K562 (cell line): ENCODE measurements around the gene XIRP2. TPM values are rescaled to one million over a fixed set of nuclear protein-coding genes. Genes with fewer than 3 reads are reported as not detected.

ENCODE experiments used
- FOXA1 ChIP-seq: fragments of 450-650 bp; IDR thresholded peaks from 2 replicates; pipeline ENCODE4 v1.6.1; 2016; ENCODE audit warnings: mild to moderate bottlenecking, borderline replicate concordance
- HCFC1 ChIP-seq: IDR thresholded peaks from 2 replicates; pipeline ENCODE4 v1.6.1; 2012; ENCODE audit warnings: low read depth, low read length, improper control_type of control experiment
- HMG20A ChIP-seq: fragments of 450-650 bp; formaldehyde crosslinking; conservative IDR thresholded peaks from 2 replicates; pipeline ENCODE4 v1.4.0; 2020; ENCODE audit warnings: mild to moderate bottlenecking, mixed read lengths
- IFI16 ChIP-seq: fragments of 250-450 bp; sonication (Bioruptor Pico); IDR thresholded peaks from 2 replicates; pipeline ENCODE4 v2.1.2; 2022; ENCODE audit warnings: mild to moderate bottlenecking, inconsistent platforms
- TAF1 ChIP-seq: IDR thresholded peaks from 2 replicates; pipeline ENCODE4 v1.6.1; 2011; ENCODE audit warnings: mild to moderate bottlenecking, low read length, moderate library complexity; ENCODE audit not compliant: insufficient read depth, control insufficient read depth, severe bottlenecking; ENCODE audit errors: extremely low read depth
- ZNF41 ChIP-seq: fragments of 250-450 bp; sonication (Bioruptor Pico); conservative IDR thresholded peaks from 2 replicates; pipeline ENCODE4 v1.4.0; 2020; ENCODE audit warnings: mild to moderate bottlenecking
- ZZZ3 ChIP-seq: fragments of 450-650 bp; IDR thresholded peaks from 2 replicates; pipeline ENCODE4 v1.6.1; 2016; ENCODE audit warnings: antibody characterized with exemption, mild to moderate bottlenecking, moderate library complexity
- polyA plus RNA-seq, 8 experiments: library from polyadenylated mRNA; depleted of rRNA in 4 of 8; stranded (reverse) in 5 of 8; unstranded in 3 of 8; fragments of >200 nt; fragmentation: Nextera tagmentation in 2 of 8; fragmentation: Illumina TruSeq in 1 of 8; extraction: Ambion mirVana in 2 of 8; extraction: Trizol in 1 of 8; gene quantifications; 2 replicates each; pipeline versions ENCODE4 v1.2.1 to v1.2.3, GENCODE V29; 2011 to 2014; ENCODE audit warnings: inconsistent platforms in 1 of 8, missing spikeins in 1 of 8
- total RNA-seq, 7 experiments: library from RNA; depleted of rRNA in 6 of 7; stranded (reverse); fragments of >200 nt in 6 of 7; fragmentation: Illumina TruSeq in 2 of 7; extraction: Trizol in 2 of 7; gene quantifications; 2 replicates each; pipeline versions ENCODE4 v1.2.1 to v1.2.3, GENCODE V29; 2011 to 2021; ENCODE audit warnings: low replicate concordance in 1 of 7
- TF ChIP-seq, protein P1 (sequence below): fragments of 450-650 bp; IDR thresholded peaks from 2 replicates; pipeline ENCODE4 v1.6.1; 2016; ENCODE audit warnings: missing biosample characterization, missing genetic modification characterization
- TF ChIP-seq, protein P2 (sequence below): IDR thresholded peaks from 2 replicates; pipeline ENCODE4 v1.6.1; 2011; ENCODE audit warnings: borderline replicate concordance, low read depth, mild to moderate bottlenecking, moderate library complexity, low read length; ENCODE audit not compliant: insufficient read depth, poor library complexity, severe bottlenecking
- TF ChIP-seq, protein P3 (sequence below): fragments of 250-450 bp; sonication (Bioruptor Pico); IDR thresholded peaks from 2 replicates; pipeline ENCODE4 v1.4.0; 2020; ENCODE audit warnings: mild to moderate bottlenecking

The XIRP2 gene
- total and polyA plus RNA-seq, 9 of the 15 experiments (the other 6 are each of a cell fraction or from before 2014, with no cell fraction given): 0.04 to 0.10 (median 0.04) TPM; not detected in 2

DNA sequence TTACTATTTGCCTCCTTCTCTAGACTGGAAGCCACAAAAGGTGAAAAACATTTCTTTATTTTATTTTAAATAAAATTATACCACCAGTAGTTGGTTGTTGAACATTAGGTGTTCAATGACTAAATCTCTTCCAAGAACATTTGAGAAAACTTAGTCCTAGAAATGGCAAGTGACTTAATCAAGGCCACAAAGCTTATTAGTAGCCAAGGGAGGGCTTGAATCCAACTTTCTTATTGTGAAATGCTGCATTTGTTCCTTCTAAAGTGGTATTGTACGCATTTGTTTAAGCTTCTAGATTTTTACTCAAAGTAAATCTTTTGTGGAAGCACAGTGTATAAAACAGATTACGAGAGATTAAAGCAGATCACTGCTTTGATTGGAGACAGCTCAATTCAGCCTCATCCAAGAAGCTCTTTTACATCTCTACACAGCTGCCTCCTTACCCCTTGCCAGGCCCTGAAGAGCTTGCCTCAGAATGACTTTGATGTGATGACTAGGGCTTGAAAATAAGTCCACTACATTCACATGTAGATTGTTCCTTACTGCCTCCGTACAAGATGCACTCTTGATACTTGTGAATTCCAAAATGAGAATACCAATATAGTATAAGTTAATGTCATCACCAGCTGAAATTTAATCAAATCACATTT is 244.8 kb downstream of the XIRP2 start (continued):
- TF ChIP-seq, protein P1, sequence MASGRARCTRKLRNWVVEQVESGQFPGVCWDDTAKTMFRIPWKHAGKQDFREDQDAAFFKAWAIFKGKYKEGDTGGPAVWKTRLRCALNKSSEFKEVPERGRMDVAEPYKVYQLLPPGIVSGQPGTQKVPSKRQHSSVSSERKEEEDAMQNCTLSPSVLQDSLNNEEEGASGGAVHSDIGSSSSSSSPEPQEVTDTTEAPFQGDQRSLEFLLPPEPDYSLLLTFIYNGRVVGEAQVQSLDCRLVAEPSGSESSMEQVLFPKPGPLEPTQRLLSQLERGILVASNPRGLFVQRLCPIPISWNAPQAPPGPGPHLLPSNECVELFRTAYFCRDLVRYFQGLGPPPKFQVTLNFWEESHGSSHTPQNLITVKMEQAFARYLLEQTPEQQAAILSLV: no peak
- no peak for TF ChIP-seq FOXA1
- no peak for TF ChIP-seq IFI16
- TF ChIP-seq TAF1: no peak
- TF ChIP-seq ZNF41 (CRISPR knock-in tag): no peak
- TF ChIP-seq ZZZ3: no peak
- TF ChIP-seq HMG20A (CRISPR knock-in tag): no peak
- TF ChIP-seq, protein P2, sequence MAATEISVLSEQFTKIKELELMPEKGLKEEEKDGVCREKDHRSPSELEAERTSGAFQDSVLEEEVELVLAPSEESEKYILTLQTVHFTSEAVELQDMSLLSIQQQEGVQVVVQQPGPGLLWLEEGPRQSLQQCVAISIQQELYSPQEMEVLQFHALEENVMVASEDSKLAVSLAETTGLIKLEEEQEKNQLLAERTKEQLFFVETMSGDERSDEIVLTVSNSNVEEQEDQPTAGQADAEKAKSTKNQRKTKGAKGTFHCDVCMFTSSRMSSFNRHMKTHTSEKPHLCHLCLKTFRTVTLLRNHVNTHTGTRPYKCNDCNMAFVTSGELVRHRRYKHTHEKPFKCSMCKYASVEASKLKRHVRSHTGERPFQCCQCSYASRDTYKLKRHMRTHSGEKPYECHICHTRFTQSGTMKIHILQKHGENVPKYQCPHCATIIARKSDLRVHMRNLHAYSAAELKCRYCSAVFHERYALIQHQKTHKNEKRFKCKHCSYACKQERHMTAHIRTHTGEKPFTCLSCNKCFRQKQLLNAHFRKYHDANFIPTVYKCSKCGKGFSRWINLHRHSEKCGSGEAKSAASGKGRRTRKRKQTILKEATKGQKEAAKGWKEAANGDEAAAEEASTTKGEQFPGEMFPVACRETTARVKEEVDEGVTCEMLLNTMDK: no peak
- TF ChIP-seq, protein P3, sequence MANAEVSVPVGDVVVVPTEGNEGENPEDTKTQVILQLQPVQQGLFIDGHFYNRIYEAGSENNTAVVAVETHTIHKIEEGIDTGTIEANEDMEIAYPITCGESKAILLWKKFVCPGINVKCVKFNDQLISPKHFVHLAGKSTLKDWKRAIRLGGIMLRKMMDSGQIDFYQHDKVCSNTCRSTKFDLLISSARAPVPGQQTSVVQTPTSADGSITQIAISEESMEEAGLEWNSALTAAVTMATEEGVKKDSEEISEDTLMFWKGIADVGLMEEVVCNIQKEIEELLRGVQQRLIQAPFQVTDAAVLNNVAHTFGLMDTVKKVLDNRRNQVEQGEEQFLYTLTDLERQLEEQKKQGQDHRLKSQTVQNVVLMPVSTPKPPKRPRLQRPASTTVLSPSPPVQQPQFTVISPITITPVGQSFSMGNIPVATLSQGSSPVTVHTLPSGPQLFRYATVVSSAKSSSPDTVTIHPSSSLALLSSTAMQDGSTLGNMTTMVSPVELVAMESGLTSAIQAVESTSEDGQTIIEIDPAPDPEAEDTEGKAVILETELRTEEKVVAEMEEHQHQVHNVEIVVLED (CRISPR knock-in tag): no peak
- no peak for TF ChIP-seq HCFC1
